MM.1S (cell line): Measurements from ENCODE around the gene RGS19.

Source experiments
- DNase-seq: peaks from one replicate; pipeline ENCODE4 v3.0.0-alpha.2; 2015
- H2AFZ ChIP-seq: fragments of 300-600 bp; sonication (generic); 2 replicates; pipeline ENCODE4 v1.6.0; 2016; ENCODE audit warnings: antibody characterized with exemption, low read length
- H3F3A ChIP-seq: fragments of 300-600 bp; sonication (generic); 2 replicates; pipeline ENCODE4 v1.6.1; 2016; ENCODE audit warnings: mild to moderate bottlenecking, antibody characterized with exemption, low read length, moderate library complexity, mixed read lengths; ENCODE audit not compliant: insufficient read depth
- H3K27ac ChIP-seq: fragments of 300-600 bp; sonication (generic); 2 replicates; pipeline ENCODE4 v1.5.1; 2016; ENCODE audit warnings: mild to moderate bottlenecking, low read length
- H3K27me3 ChIP-seq: fragments of 300-600 bp; sonication (generic); replicated peaks from 2 replicates; pipeline ENCODE4 v1.6.0; 2016; ENCODE audit warnings: low read length; ENCODE audit not compliant: insufficient read depth
- H3K36me3 ChIP-seq: fragments of 300-600 bp; sonication (generic); replicated peaks from 2 replicates; pipeline ENCODE4 v1.6.1; 2016; ENCODE audit warnings: mild to moderate bottlenecking, low read length, mixed read lengths; ENCODE audit not compliant: insufficient read depth
- H3K4me1 ChIP-seq: fragments of 300-600 bp; sonication (generic); 2 replicates; pipeline ENCODE4 v1.6.1; 2016; ENCODE audit warnings: low read length, mixed read lengths
- H3K4me2 ChIP-seq: fragments of 300-600 bp; sonication (generic); 2 replicates; pipeline ENCODE4 v1.6.0; 2016; ENCODE audit warnings: low read depth, low read length
- H3K4me3 ChIP-seq: fragments of 300-600 bp; sonication (generic); 2 replicates; pipeline ENCODE4 v1.5.1; 2016; ENCODE audit warnings: low read length, mixed read lengths
- H3K79me2 ChIP-seq: fragments of 300-600 bp; sonication (generic); 2 replicates; pipeline ENCODE4 v1.6.1; 2016; ENCODE audit warnings: mixed run types, low read length, mixed read lengths
- H3K9ac ChIP-seq: fragments of 300-600 bp; sonication (generic); 2 replicates; pipeline ENCODE4 v1.6.1; 2016; ENCODE audit warnings: low read length, mixed read lengths
- H3K9me2 ChIP-seq: fragments of 300-600 bp; sonication (generic); replicated peaks from 2 replicates; pipeline ENCODE4 v1.6.1; 2016; ENCODE audit warnings: mild to moderate bottlenecking, low read length, mixed read lengths; ENCODE audit not compliant: insufficient read depth
- H3K9me3 ChIP-seq: fragments of 300-600 bp; sonication (generic); replicated peaks from 2 replicates; pipeline ENCODE4 v1.6.1; 2016; ENCODE audit warnings: mild to moderate bottlenecking, low read length, mixed read lengths; ENCODE audit not compliant: insufficient read depth
- H4K20me1 ChIP-seq: fragments of 300-600 bp; sonication (generic); 2 replicates; pipeline ENCODE4 v1.6.1; 2016; ENCODE audit warnings: mild to moderate bottlenecking, low read length, moderate library complexity, mixed read lengths; ENCODE audit not compliant: insufficient read depth
- CTCF ChIP-seq: fragments of 300-600 bp; sonication (generic); IDR thresholded peaks from 2 replicates; pipeline ENCODE4 v1.5.1; 2016; ENCODE audit warnings: antibody characterized with exemption, low read length, mixed read lengths
- EZH2 ChIP-seq: fragments of 300-600 bp; sonication (generic); optimal IDR thresholded peaks from 2 replicates; pipeline ENCODE3; 2017; ENCODE audit warnings: low read depth, mild to moderate bottlenecking, antibody characterized with exemption, low read length, mixed read lengths
- EZH2phosphoT487 ChIP-seq: fragments of 300-600 bp; sonication (generic); IDR thresholded peaks from 2 replicates; pipeline ENCODE4 v1.6.1; 2018; ENCODE audit warnings: antibody characterized with exemption, low read length

Gene RGS19

DNA sequence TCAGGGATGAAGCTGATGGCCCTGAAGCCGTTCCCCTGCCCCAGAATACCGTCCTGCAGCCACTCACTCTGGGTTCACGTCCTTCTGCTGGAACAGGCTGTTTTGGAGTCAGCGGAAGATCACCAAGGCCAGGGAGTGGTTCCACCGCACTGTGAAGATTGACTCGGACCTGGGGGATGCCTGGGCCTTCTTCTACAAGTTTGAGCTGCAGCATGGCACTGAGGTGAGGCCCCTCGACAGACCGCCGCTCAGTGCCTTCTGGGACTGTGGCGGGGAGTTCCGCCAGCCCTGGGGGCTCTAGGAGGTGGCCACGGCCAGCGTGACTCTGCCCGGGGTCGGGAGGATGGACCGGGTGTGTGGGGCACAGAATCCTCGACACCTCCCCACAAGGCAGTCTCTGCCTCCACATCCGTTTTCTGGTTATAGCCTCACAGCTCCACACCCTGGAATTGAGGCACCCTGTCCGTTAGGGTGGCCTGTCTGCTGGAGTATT, 47.5 kb downstream of the RGS19 start:
- Histone ChIP-seq H3K79me2 (no peaks in the 10 kb centered on the region), H3K4me2 (no peak overlapping the region), H3F3A (no peaks in the 10 kb centered on the region), H3K4me3 (no peak overlapping the region), H3K9me2 (no peaks in the 10 kb centered on the region), H3K27ac (no peak overlapping the region), H3K27me3 (peaks cover under 1% of the 10 kb centered on the region; the same call in 1 of the 2 replicates), H3K36me3 (no peaks in the 10 kb centered on the region), H3K9me3 (no peaks in the 10 kb centered on the region), H3K9ac (no peak overlapping the region), H2AFZ (no peak overlapping the region), H4K20me1 (no peaks in the 10 kb centered on the region), H3K4me1 (no peaks in the 10 kb centered on the region)
- DNase-seq = no peak
- TF ChIP-seq EZH2phosphoT487 = no peak
- no peak for TF ChIP-seq EZH2
- TF ChIP-seq CTCF = no peak

DNA sequence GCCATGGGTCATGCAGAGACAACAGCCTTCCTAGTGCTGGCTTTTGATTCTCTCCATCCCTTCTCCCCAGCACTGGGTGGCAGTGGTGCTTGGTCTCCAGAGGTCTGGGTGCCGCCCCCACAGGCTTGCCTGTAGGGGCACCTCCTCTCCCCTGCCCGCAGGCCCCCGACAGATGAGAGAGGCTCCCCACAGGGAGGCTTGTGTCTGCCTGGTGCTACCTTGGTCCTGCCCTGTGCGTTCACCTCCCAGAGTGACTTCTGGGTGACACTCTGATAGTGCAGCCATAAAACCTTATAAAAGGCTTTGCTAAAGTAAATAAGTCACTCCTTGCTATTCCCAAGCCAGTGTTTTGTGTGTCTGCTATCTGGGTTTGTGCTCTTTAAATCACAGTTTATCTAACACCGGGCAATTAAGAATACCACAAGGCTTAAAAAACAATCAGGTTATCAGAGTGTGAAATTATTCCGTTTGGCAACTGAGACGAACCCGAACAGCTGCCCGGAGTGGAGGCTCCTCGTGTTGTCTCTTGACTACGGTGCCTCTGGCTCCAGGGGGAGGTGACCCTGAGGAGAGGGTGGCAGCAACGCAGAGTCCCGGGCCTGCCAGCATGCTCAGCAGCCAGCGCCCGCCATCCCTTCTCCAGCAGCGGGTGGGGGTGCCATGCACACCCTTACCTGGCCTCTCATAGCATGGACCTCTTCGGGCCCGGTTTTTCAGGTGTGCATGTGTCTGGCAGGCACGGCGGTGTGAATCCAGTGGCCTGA, 48.8 kb downstream of the RGS19 start:
- no peaks in the 10 kb centered on the region for H3K4me1 ChIP-seq
- no peaks in the 10 kb centered on the region for H3K36me3 ChIP-seq
- no peaks in the 10 kb centered on the region for H3K79me2 ChIP-seq
- H4K20me1 ChIP-seq = no peaks in the 10 kb centered on the region
- H3K4me3 ChIP-seq = no peak overlapping the region
- no peak overlapping the region for H2AFZ ChIP-seq
- H3F3A ChIP-seq = no peaks in the 10 kb centered on the region
- H3K27me3 ChIP-seq = no peaks in the 10 kb centered on the region
- H3K9me3 ChIP-seq = no peaks in the 10 kb centered on the region
- H3K9ac ChIP-seq = no peak overlapping the region
- H3K4me2 ChIP-seq = no peak overlapping the region
- no peak for TF ChIP-seq EZH2phosphoT487
- no peak for TF ChIP-seq EZH2
- no peak for TF ChIP-seq CTCF
- no peak overlapping the region for H3K27ac ChIP-seq
- DNase-seq = no peak
- H3K9me2 ChIP-seq = no peaks in the 10 kb centered on the region

DNA sequence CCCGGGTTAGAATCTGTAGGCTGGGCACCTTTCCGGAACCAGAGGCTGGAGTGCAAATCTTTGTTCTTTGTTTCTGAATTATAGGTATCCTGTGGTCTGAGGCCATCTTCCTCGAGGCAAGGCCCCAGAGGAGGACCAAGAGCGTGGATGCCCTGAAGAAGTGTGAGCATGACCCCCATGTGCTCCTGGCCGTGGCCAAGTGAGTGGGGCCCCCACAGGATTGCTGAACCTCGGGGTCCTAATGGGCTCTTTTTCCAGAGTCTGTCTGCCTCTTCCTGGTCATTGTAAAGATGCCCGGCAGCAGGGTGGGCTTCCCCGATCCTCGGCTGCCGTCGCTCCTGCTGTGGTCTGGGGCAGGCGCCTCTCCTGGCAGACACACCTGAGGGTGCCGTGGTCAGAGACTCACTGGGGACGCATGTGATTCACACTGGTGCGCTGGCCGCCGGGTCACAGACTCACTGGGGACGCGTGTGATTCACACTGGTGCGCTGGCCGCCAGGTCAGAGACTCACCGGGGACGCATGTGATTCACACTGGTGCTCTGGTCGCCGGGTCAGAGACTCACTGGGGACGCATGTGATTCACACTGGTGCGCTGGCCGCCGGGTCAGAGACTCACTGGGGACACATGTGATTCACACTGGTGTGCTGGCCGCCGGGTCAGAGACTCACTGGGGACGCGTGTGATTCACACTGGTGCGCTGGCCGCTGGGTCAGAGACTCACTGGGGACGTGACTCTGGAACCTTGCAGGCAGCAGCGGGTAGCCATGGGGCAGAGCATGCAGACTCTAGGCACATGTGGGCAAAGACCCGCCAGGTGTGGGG, 49.8 kb downstream of the RGS19 start:
- no peaks in the 10 kb centered on the region for H3K79me2 ChIP-seq
- no peaks in the 10 kb centered on the region for H3F3A ChIP-seq
- H3K27ac ChIP-seq = no peak overlapping the region
- DNase-seq = no peak
- H4K20me1 ChIP-seq = no peaks in the 10 kb centered on the region
- no peak overlapping the region for H3K9ac ChIP-seq
- H3K27me3 ChIP-seq = no peaks in the 10 kb centered on the region
- no peaks in the 10 kb centered on the region for H3K4me1 ChIP-seq
- no peak for TF ChIP-seq EZH2
- TF ChIP-seq CTCF = no peak
- no peak for TF ChIP-seq EZH2phosphoT487
- no peak overlapping the region for H3K4me3 ChIP-seq
- H3K9me3 ChIP-seq = no peaks in the 10 kb centered on the region
- H3K4me2 ChIP-seq = no peak overlapping the region
- no peaks in the 10 kb centered on the region for H3K9me2 ChIP-seq
- no peaks in the 10 kb centered on the region for H3K36me3 ChIP-seq
- no peak overlapping the region for H2AFZ ChIP-seq
